Lower leg skin (tissue), 3 donors: ENCODE measurements around the gene VPS13D.

Experiments
- CTCF ChIP-seq, 3 donors: fragments of 450-650 bp; IDR thresholded peaks; one replicate each; pipeline ENCODE4 v1.5.1; 2016; ENCODE audit warnings: antibody characterized with exemption in 3 of 3, mild to moderate bottlenecking in 3 of 3, moderate library complexity in 2 of 3
- POLR2A ChIP-seq, 2 donors: fragments of 450-650 bp; IDR thresholded peaks; one replicate each; pipeline ENCODE4 v1.6.1; 2016 to 2017; ENCODE audit warnings: antibody characterized with exemption in 2 of 2, mild to moderate bottlenecking in 1 of 2, moderate library complexity in 1 of 2

GRCh38 chr1:12219800-12220199, 10.0 kb upstream of the VPS13D start:
- no peak for TF ChIP-seq CTCF (IDR thresholded peaks at IDR 0.05)
- TF ChIP-seq POLR2A (IDR thresholded peaks at IDR 0.05), result no peak
